Glutamatergic neuron (in vitro differentiated cells): ENCODE data around the gene PSMA3. TPM values are rescaled to one million over a fixed set of nuclear protein-coding genes. Genes with fewer than 3 reads are reported as not detected.

Experiments used
- DNase-seq: peaks from one replicate; pipeline ENCODE4 v3.0.0; 2022
- H3K27ac Mint-ChIP-seq: one replicate; pipeline ENCODE4 v1.8.0; 2020; ENCODE audit warnings: mild to moderate bottlenecking, mixed read lengths, inconsistent platforms; ENCODE audit not compliant: unreplicated experiment
- H3K27me3 Mint-ChIP-seq: one replicate; pipeline ENCODE4 v1.8.0; 2020; ENCODE audit warnings: mild to moderate bottlenecking, moderate library complexity, mixed read lengths, inconsistent platforms; ENCODE audit not compliant: unreplicated experiment
- H3K36me3 Mint-ChIP-seq: one replicate; pipeline ENCODE4 v1.8.0; 2020; ENCODE audit warnings: mild to moderate bottlenecking, mixed read lengths, inconsistent platforms; ENCODE audit not compliant: unreplicated experiment
- H3K4me1 Mint-ChIP-seq: one replicate; pipeline ENCODE4 v1.8.0; 2020; ENCODE audit warnings: mild to moderate bottlenecking, low read depth, mixed read lengths, inconsistent platforms; ENCODE audit not compliant: unreplicated experiment
- H3K4me3 Mint-ChIP-seq: one replicate; pipeline ENCODE4 v1.8.0; 2020; ENCODE audit warnings: mild to moderate bottlenecking, mixed read lengths, inconsistent platforms; ENCODE audit not compliant: unreplicated experiment
- H3K9me3 Mint-ChIP-seq: one replicate; pipeline ENCODE4 v1.8.0; 2020; ENCODE audit warnings: mild to moderate bottlenecking, moderate library complexity, mixed read lengths, inconsistent platforms; ENCODE audit not compliant: unreplicated experiment
- CTCF ChIP-seq: fragments of 200-600 bp; sonication (generic); IDR thresholded peaks from one replicate; pipeline ENCODE4 v1.5.0; 2021; ENCODE audit not compliant: partially characterized antibody, unreplicated experiment
- total RNA-seq: library from RNA; stranded (reverse); fragmentation: NEBNext Ultra II Directional; extraction: Animal tissue kit (Norgen Biotek cat#: 25700); gene quantifications from one replicate; pipeline ENCODE4 v1.2.1, GENCODE V29; 2021; ENCODE audit not compliant: unreplicated experiment

PSMA3 gene
- total RNA-seq, 1 donor from 2014 or later: 116 TPM

DNA sequence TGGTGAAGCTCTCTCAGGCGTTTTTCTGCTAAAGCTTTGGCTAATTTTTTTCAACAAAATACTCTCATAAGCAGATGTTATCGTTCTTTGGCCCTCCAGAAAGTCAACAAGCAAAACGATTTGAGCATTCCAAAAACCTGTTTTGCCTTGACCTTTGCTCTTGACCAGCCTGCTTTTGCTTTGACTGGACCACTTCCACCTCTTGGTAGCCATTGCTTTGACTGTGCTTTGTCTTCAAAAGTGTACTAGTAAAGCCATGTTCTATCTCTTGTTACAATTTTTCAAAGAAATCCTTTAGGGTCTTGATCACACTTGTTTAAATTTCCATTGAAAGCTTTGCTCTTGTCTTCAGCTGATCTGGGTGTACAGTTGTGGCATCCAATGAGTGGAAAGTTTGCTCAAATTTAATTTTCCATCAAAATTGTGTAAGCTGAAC lies 43.0 kb downstream of the PSMA3 start:
- no peak for TF ChIP-seq CTCF
- DNase-seq: no peak
- Mint-ChIP-seq H3K4me1 (no peaks in the 10 kb centered on the region), H3K27ac (no peak overlapping the region), H3K27me3 (peaks cover 3% of the 10 kb centered on the region), H3K9me3 (no peaks in the 10 kb centered on the region), H3K36me3 (no peaks in the 10 kb centered on the region), H3K4me3 (no peak overlapping the region)

DNA sequence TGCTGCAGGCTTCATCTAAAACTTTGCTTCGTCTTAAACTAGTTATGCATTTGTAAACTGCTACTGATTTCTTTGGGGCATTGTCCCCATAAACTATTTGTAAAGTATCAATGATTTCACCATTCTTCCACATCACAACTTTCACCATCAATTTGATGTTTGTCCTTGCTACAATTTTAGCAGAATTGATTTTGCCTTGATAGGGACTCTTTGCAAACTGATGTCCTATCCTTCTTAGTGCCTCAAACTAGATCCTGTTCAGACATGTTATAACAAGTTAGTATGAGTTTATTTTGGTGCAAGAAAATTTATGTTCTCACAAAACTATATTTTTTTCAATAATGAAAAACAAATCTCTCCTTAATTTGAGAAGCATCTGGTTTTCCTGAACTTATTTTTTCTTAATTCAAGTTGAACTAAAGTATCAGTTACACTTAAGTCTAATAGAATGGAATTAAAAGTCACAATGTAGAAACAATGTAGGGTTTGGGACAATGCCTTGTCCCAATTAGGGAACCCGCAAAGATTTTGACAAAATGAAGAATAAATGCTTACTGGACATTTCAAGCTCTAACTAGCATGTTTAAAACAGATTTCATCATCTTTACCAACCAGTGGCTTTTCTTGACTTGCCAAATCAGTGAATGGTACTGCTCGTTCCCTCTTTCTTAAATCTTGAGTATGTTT lies 43.6 kb downstream of the PSMA3 start:
- Mint-ChIP-seq H3K27me3 (peaks cover 1% of the 10 kb centered on the region), H3K4me1 (no peaks in the 10 kb centered on the region), H3K9me3 (no peaks in the 10 kb centered on the region), H3K36me3 (no peaks in the 10 kb centered on the region), H3K4me3 (no peak overlapping the region), H3K27ac (no peak overlapping the region)
- no peak for DNase-seq
- no peak for TF ChIP-seq CTCF

DNA sequence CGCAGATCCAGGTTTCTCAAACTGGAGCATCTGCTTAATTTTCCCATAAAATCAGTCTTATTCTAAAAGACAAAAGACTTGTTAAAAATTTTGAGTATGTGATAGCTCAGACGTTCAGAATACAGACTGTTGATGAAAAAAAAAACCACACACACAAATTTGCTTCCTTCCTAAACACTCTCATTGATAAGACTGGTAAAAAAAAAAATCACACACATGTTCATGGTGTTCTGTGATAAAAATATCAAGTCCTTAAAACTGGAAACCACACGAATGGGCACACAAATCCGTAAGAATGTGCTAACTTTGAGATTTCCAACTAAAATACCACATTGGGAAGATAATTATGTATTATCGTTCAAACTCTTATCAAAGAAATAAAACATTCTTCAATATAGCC lies 47.0 kb downstream of the PSMA3 start:
- TF ChIP-seq CTCF: no peak
- no peak for DNase-seq
- H3K36me3 Mint-ChIP-seq: no peaks in the 10 kb centered on the region

GRCh38 chr14:58292187-58292586 lies 47.5 kb downstream of the PSMA3 start:
- Mint-ChIP-seq H3K36me3 (no peaks in the 10 kb centered on the region), H3K4me1 (no peaks in the 10 kb centered on the region)
- no peak for TF ChIP-seq CTCF

More for the DNA sequence above, 47.0 kb downstream of the PSMA3 start:
- Mint-ChIP-seq H3K4me1 (no peaks in the 10 kb centered on the region), H3K27ac (no peak overlapping the region), H3K9me3 (no peaks in the 10 kb centered on the region), H3K27me3 (no peaks in the 10 kb centered on the region), H3K4me3 (no peak overlapping the region)

DNA sequence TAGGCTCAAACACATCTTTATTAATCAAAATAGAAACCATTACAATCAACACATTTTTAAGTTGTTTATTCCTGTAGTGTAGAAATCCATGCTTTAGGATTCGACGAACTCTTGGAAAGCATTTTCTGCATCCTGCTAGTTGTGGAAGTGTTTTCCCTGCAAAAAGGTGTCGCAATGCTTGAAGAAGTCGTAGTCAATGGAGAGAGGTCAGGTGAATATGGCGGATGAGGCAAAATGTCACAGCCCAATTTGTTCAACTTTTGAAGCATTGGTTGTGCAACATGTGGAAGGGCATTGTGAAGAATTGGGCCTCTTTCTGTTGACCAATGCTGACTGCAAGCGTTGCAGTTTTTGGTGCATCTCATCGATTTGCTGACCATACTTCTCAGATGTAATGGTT lies 49.6 kb downstream of the PSMA3 start:
- TF ChIP-seq CTCF: no peak
- H3K9me3 Mint-ChIP-seq: peaks cover 4% of the 10 kb centered on the region
- H3K4me1 Mint-ChIP-seq: no peaks in the 10 kb centered on the region
- DNase-seq: no peak
- no peaks in the 10 kb centered on the region for H3K36me3 Mint-ChIP-seq
- no peaks in the 10 kb centered on the region for H3K27me3 Mint-ChIP-seq
- no peak overlapping the region for H3K27ac Mint-ChIP-seq
- no peak overlapping the region for H3K4me3 Mint-ChIP-seq

More at GRCh38 chr14:58292187-58292586, 47.5 kb downstream of the PSMA3 start:
- DNase-seq: no peak
- no peaks in the 10 kb centered on the region for H3K27me3 Mint-ChIP-seq
- no peak overlapping the region for H3K27ac Mint-ChIP-seq
- peaks cover 2% of the 10 kb centered on the region for H3K9me3 Mint-ChIP-seq
- H3K4me3 Mint-ChIP-seq: no peak overlapping the region
